Lower leg skin (tissue), 3 donors: Measurements from ENCODE around the gene GIMAP1.

Experiments used
- CTCF ChIP-seq, 3 donors: fragments of 450-650 bp; IDR thresholded peaks; one replicate each; pipeline ENCODE4 v1.5.1; 2016; ENCODE audit warnings: antibody characterized with exemption in 3 of 3, mild to moderate bottlenecking in 3 of 3, moderate library complexity in 2 of 3
- POLR2A ChIP-seq, 2 donors: fragments of 450-650 bp; IDR thresholded peaks; one replicate each; pipeline ENCODE4 v1.6.1; 2016 to 2017; ENCODE audit warnings: antibody characterized with exemption in 2 of 2, mild to moderate bottlenecking in 1 of 2, moderate library complexity in 1 of 2

- TF ChIP-seq CTCF (IDR thresholded peaks at IDR 0.05) (no peak), POLR2A (IDR thresholded peaks at IDR 0.05) (no peak)
Observed at GRCh38 chr7:150723467-150723866, 7.1 kb downstream of the GIMAP1 start.
